ENCODE measurements around the gene CHRNE. TPM values are rescaled to one million over a fixed set of nuclear protein-coding genes. Genes with fewer than 3 reads are reported as not detected.
A peak's percentile ranks its signal among the peaks of the same experiment; 100 is the strongest.

Gene CHRNE
- total and polyA plus RNA-seq, 2 of the 8 experiments (the other 6 are each of a cell fraction or from before 2014, with no cell fraction given): 0.15 to 0.33 TPM

DNA sequence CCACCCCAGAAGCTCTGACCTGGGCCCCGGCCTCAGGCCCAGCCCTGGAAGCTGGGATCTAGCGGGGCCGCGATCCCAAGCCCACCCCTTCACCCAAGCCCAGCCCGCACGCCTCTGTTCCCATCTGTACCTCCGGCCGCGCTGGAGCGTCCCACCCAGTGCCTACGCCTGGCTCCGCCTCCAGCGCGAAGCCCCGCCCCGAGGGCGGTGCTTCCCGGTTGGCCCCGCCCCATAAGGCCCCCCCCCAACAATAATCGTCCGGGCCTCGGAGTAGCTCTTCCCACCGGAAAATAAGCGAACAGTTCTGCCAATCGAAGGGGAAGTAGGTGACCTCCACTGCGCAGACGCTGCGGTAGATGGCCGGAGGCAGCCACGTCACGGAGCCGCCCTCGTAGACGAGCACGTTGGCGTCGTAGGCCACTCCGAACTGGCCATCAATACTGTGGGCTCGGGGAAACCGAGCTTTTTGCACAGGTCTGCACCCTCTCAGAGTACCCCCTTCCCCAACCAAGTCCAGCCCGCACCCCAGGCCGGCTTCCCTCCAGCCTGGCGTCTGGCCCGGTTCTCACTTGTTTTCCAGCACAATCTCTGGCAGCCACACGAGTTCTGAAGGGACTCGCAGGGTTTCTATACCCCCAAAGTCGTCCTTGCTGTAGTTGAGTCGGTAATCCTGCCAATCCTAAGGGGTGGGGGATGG, 1.1 kb downstream of the CHRNE start:
- no peak overlapping the region; a peak in 1 of 7 replicates for H3K9ac ChIP-seq (replicated peaks in 1 of 4; ENCODE audit: extremely low read depth in 1 of 4, low read depth in 3 of 4, low read length in 3 of 4)
- TF ChIP-seq GABPA (IDR thresholded peaks at IDR 0.05; ENCODE audit: borderline replicate concordance, insufficient read depth, low read length): no peak
- TF ChIP-seq POLR2A (IDR thresholded peaks at IDR 0.05; ENCODE audit: control extremely low read depth in 1 of 2, low read depth in 2 of 2, low read length in 2 of 2): no peak
- no peak for TF ChIP-seq JUND (IDR thresholded peaks at IDR 0.05; ENCODE audit: low read length)
- no peak for TF ChIP-seq ATF3 (IDR thresholded peaks at IDR 0.05; ENCODE audit: insufficient read depth, low read depth, low read length)
- no peak for TF ChIP-seq FOSL1 (IDR thresholded peaks at IDR 0.05; ENCODE audit: insufficient read depth, low read depth, low read length)
- TF ChIP-seq SIRT6 (IDR thresholded peaks at IDR 0.05; ENCODE audit: low read length): no peak
- no peak for TF ChIP-seq CEBPB (IDR thresholded peaks at IDR 0.05; ENCODE audit: low read depth, low read length)
- TF ChIP-seq SRF (IDR thresholded peaks at IDR 0.05; ENCODE audit: low read depth, low read length): no peak
- no peak for TF ChIP-seq CBX8 (IDR thresholded peaks at IDR 0.05; ENCODE audit: borderline replicate concordance, low read depth, low read length)

More for the DNA sequence above, 1.1 kb downstream of the CHRNE start:
- no peak overlapping the region for H2BK20ac ChIP-seq (ENCODE audit: low read length)
- no peak overlapping the region; the same call in 1 of the 2 replicates for H4K8ac ChIP-seq (ENCODE audit: extremely low read depth, insufficient read depth, low read length)
- no peak overlapping the region for H4K5ac ChIP-seq (ENCODE audit: insufficient read length, low read depth, low read length)
- H2BK5ac ChIP-seq (ENCODE audit: low read depth, low read length): no peak overlapping the region; the same call in 1 of the 2 replicates
- CTCF ChIA-PET (ENCODE audit: partially characterized antibody): interaction anchor here (0.6 to 4.4 kb wide), 11 partner anchors 9 to 335 kb away, joined by 3 to 23 read pairs (median 3); partner anchors contain the start of gene CAMTA2
- no peak overlapping the region for H2BK12ac ChIP-seq (ENCODE audit: low read depth, low read length)
- H3K79me1 ChIP-seq (ENCODE audit: low read depth, low read length): no peaks in the 10 kb centered on the region
- H3K36me3 ChIP-seq (ENCODE audit: control insufficient read depth in 2 of 4, insufficient read depth in 4 of 4, low read length in 3 of 4): peaks cover 0 to 1% (median 0%) of the 10 kb centered on the region in 4 experiments; a peak in 2 of 8 replicates
- H3K9me3 ChIP-seq (ENCODE audit: insufficient read depth in 2 of 2, low read depth in 1 of 2, low read length in 1 of 2): no peaks in the 10 kb centered on the region
- H3K27me3 ChIP-seq (replicated peaks in 1 of 4; ENCODE audit: control insufficient read depth in 3 of 4, extremely low read depth in 1 of 4, insufficient read depth in 3 of 4, low read length in 3 of 4): 0 out of 7 replicates have a peak, but pooled peaks cover 0 to 2% (median 0%) of the 10 kb centered on the region in 4 experiments
- H4K91ac ChIP-seq (replicated peaks; ENCODE audit: insufficient read length, low read length): no peak overlapping the region
- no peak overlapping the region for H2BK120ac ChIP-seq (replicated peaks; ENCODE audit: low read depth, low read length)
- no peak overlapping the region for H2BK15ac ChIP-seq (ENCODE audit: low read length)
- H3K18ac ChIP-seq (ENCODE audit: extremely low read depth, low read length): no peak overlapping the region
- peaks cover 3% of the 10 kb centered on the region; the same call in 1 of the 2 replicates for H3K23me2 ChIP-seq (ENCODE audit: low read depth, low read length)
- no peak overlapping the region for H3K23ac ChIP-seq (ENCODE audit: insufficient read length)
- no peak for DNase-seq (ENCODE audit: low read depth in 1 of 2, low spot score in 2 of 2)
- FAIRE-seq: no peak
- no peak overlapping the region for H2AK5ac ChIP-seq (ENCODE audit: low read depth, low read length)
- no peaks in the 10 kb centered on the region for H4K20me1 ChIP-seq (replicated peaks in 1 of 2; ENCODE audit: control insufficient read depth in 1 of 2, insufficient read depth in 2 of 2, low read length in 2 of 2)
- peak overlapping the region in 1 of 2 experiments; percentile 51; a peak in 1 of 4 replicates for H3K4me2 ChIP-seq (ENCODE audit: insufficient read depth in 1 of 2, low read depth in 2 of 2, low read length in 2 of 2)
- WGBS, 2 experiments (ENCODE audit: extremely low coverage in 1 of 2, insufficient coverage in 1 of 2, insufficient read length in 1 of 2, insufficient replicate concordance in 2 of 2, low coverage in 1 of 2, low lambda C conversion rate in 2 of 2, missing lambda C conversion rate in 1 of 2): 80% methylated on average over 48 of the region's 48 CpGs; no CpG with 5 or more reads in 1 of the 2 experiments
- H3K27ac ChIP-seq (ENCODE audit: low read depth, low read length): no peak overlapping the region
- H2AFZ ChIP-seq (ENCODE audit: low read length): no peak overlapping the region
- no peak overlapping the region for H3K14ac ChIP-seq (ENCODE audit: insufficient read length)
- no peak overlapping the region for H3K4ac ChIP-seq (replicated peaks; ENCODE audit: insufficient read length, low read depth, low read length)
- POLR2A ChIA-PET (ENCODE audit: partially characterized antibody): interaction anchor here (1.6 to 6.4 kb wide), 5 partner anchors 36 to 192 kb away, joined by 3 to 49 read pairs (median 6); partner anchors contain the start of genes ARRB2, PFN1, RNF167 and SLC25A11
- H3K4me1 ChIP-seq (replicated peaks in 1 of 4; ENCODE audit: control insufficient read depth in 3 of 4, insufficient read depth in 4 of 4, low read length in 3 of 4): peaks cover 0 to 13% (median 4%) of the 10 kb centered on the region in 4 experiments; a peak in 6 of 7 replicates
- H3K79me2 ChIP-seq (ENCODE audit: control insufficient read depth in 1 of 2, insufficient read depth in 2 of 2, low read length in 2 of 2): no peaks in the 10 kb centered on the region
- no peak overlapping the region; a peak in 1 of 8 replicates for H3K4me3 ChIP-seq (ENCODE audit: extremely low read depth in 1 of 4, insufficient read depth in 2 of 4, low read depth in 3 of 4, low read length in 4 of 4)
- H3K56ac ChIP-seq (replicated peaks; ENCODE audit: insufficient read length, low read depth, low read length): no peak overlapping the region

Data from H1 (cell line).